ENCODE measurements around the gene DMBT1.

DNA sequence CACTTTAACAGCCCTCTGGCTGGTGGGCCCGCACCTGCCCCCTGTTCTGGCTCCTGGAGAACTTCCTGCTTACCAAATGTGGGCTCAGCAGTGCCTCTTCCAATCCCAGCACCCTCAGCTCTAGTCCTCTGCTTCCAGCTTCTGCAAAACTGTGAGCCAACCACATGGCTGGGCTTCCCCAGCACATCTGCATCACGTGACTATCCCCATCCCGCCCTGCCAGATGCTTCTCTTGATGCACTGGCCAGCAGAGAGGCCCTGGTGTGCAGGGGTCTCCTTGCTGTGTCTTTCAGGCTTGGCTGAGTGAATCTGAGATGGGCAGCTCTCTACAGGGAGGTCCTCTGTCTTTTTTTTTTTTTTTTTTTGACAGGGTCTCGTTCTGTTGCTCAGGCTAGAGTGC lies 43.8 kb upstream of the DMBT1 start:
- TF ChIP-seq CTCF (IDR thresholded peaks at IDR 0.05): no peak
- TF ChIP-seq POLR2A (IDR thresholded peaks at IDR 0.05): no peak
- TF ChIP-seq POLR2AphosphoS5 (IDR thresholded peaks at IDR 0.05; ENCODE audit: insufficient read depth in 1 of 2, low read depth in 1 of 2): no peak
